Keratinocyte (primary cell): ENCODE measurements around the gene PFDN4. TPM values are rescaled to one million over a fixed set of nuclear protein-coding genes. Genes with fewer than 3 reads are reported as not detected.

Source experiments
- DNase-seq: peaks from one replicate; pipeline ENCODE4 v3.0.0-alpha.2; 2011; ENCODE audit warnings: low read depth, missing footprints, low spot score
- FAIRE-seq: peaks from 2 replicates; lab custom pipeline; 2011; peaks lifted over from hg19 to GRCh38; lab: Jason Lieb, UNC
- H2AFZ ChIP-seq: 2 replicates; pipeline ENCODE4 v1.6.0; 2012; ENCODE audit warnings: low read length, control low read depth, inconsistent platforms; ENCODE audit not compliant: control insufficient read depth
- H3K27ac ChIP-seq: 2 replicates; pipeline ENCODE4 v1.5.1; 2011; ENCODE audit warnings: low read length; ENCODE audit not compliant: control insufficient read depth, insufficient read depth
- H3K27me3 ChIP-seq: 3 replicates; pipeline ENCODE4 v1.6.0; 2011; ENCODE audit warnings: low read length; ENCODE audit not compliant: control insufficient read depth, insufficient read depth; ENCODE audit errors: extremely low read depth
- H3K36me3 ChIP-seq, 2 experiments: 2 replicates in 1 of 2; 3 replicates in 1 of 2; pipeline ENCODE4 v1.5.1; 2011; ENCODE audit warnings: low read length in 2 of 2, mild to moderate bottlenecking in 1 of 2; ENCODE audit not compliant: control insufficient read depth in 2 of 2, insufficient read depth in 2 of 2; ENCODE audit errors: extremely low read depth in 1 of 2
- H3K4me1 ChIP-seq: 3 replicates; pipeline ENCODE4 v1.5.1; 2011; ENCODE audit warnings: low read length; ENCODE audit not compliant: control insufficient read depth, insufficient read depth; ENCODE audit errors: extremely low read depth
- H3K4me2 ChIP-seq: 3 replicates; pipeline ENCODE4 v1.6.0; 2011; ENCODE audit warnings: low read depth, low read length; ENCODE audit not compliant: control insufficient read depth, insufficient read depth; ENCODE audit errors: extremely low read depth
- H3K4me3 ChIP-seq, 3 experiments: fragments of 200-600 bp in 1 of 3; sonication (generic) in 1 of 3; 2 replicates in 2 of 3; 3 replicates in 1 of 3; pipeline ENCODE4 v1.5.1; 2011 to 2016; ENCODE audit warnings: low read length in 3 of 3, mild to moderate bottlenecking in 3 of 3, control low read depth in 2 of 3, inconsistent platforms in 1 of 3, low read depth in 1 of 3, mixed read lengths in 1 of 3, mixed run types in 1 of 3, moderate library complexity in 1 of 3; ENCODE audit not compliant: control insufficient read depth in 2 of 3, insufficient read depth in 2 of 3; ENCODE audit errors: extremely low read depth in 1 of 3
- H3K79me2 ChIP-seq: 2 replicates; pipeline ENCODE4 v1.6.0; 2012; ENCODE audit warnings: low read length; ENCODE audit not compliant: control insufficient read depth, insufficient read depth
- H3K9ac ChIP-seq: 3 replicates; pipeline ENCODE4 v1.6.0; 2011; ENCODE audit warnings: low read length; ENCODE audit not compliant: control insufficient read depth, insufficient read depth; ENCODE audit errors: extremely low read depth
- H3K9me1 ChIP-seq: 3 replicates; pipeline ENCODE4 v1.6.0; 2011; ENCODE audit warnings: low read length; ENCODE audit not compliant: control insufficient read depth, insufficient read depth; ENCODE audit errors: extremely low read depth
- H3K9me3 ChIP-seq: 2 replicates; pipeline ENCODE4 v1.5.1; 2012; ENCODE audit warnings: low read depth, low read length; ENCODE audit not compliant: control insufficient read depth
- H4K20me1 ChIP-seq: 3 replicates; pipeline ENCODE4 v1.6.0; 2011; ENCODE audit warnings: low read length; ENCODE audit not compliant: control insufficient read depth, insufficient read depth; ENCODE audit errors: extremely low read depth
- CTCF ChIP-seq, 3 experiments: IDR thresholded peaks in 1 of 3; conservative IDR thresholded peaks in 1 of 3; optimal IDR thresholded peaks in 1 of 3; 2 replicates in 2 of 3; 3 replicates in 1 of 3; pipeline versions ENCODE3 to v1.5.1; 2011; ENCODE audit warnings: low read length in 3 of 3, mild to moderate bottlenecking in 3 of 3, moderate library complexity in 2 of 3, control low read depth in 1 of 3, inconsistent platforms in 1 of 3; ENCODE audit not compliant: insufficient read depth in 2 of 3; ENCODE audit errors: extremely low read depth in 1 of 3
- EZH2 ChIP-seq: IDR thresholded peaks from one replicate; pipeline ENCODE4 v1.6.1; 2012; ENCODE audit warnings: inconsistent platforms, mild to moderate bottlenecking, low read length, moderate library complexity
- dilution Hi-C: fragments of 300-500 bp; cut with MboI; formaldehyde crosslinking; loops from one replicate; pipeline ENCODE4 v1.7.0; 2020; ENCODE audit warnings: low sequenced_read_pairs; ENCODE audit not compliant: extremely low pct_ligation_motif_present
- polyA plus RNA-seq, 5 experiments: library from polyadenylated mRNA; depleted of rRNA in 3 of 5; stranded (reverse) in 3 of 5; stranded (forward) in 1 of 5; unstranded in 1 of 5; fragments of >200 nt; gene quantifications; 1 replicate in 1 of 5; 2 replicates in 3 of 5; 3 replicates in 1 of 5; pipeline versions ENCODE4 v1.2.1 to v1.2.3, GENCODE V29; 2011 to 2012; ENCODE audit warnings: missing spikeins in 2 of 5, low read depth in 1 of 5, low replicate concordance in 1 of 5

The PFDN4 gene
- polyA plus RNA-seq, 1 donor (not counting 4 experiments of a cell fraction or from before 2014, with no cell fraction given) = 65.7 TPM

DNA sequence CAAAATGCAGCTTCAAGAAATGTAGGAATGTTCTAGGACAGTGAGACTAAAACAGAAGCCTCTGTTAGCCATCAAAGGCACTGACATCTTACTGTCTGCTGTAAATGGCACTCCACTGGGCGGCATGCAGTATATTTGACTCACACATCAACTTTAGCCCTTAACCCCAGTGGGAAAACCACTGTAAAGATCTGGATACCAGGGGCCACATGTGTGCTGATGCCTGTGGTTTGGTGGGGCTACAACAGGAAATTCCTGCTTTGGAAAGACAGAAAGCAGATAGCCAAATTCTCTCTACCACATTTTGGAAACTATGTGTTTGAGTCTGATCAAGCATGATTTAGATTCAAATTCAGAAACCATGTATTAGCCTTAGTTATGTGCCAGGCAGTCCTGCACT, 4.3 kb downstream of the PFDN4 start:
- H2AFZ ChIP-seq = no peak overlapping the region
- TF ChIP-seq EZH2 = no peak
- TF ChIP-seq CTCF (optimal IDR thresholded peaks at IDR 0.05 in 1 of 3, IDR thresholded peaks at IDR 0.05 in 1 of 3, conservative IDR thresholded peaks at IDR 0.05 in 1 of 3; ENCODE audit: extremely low read depth in 1 of 3, insufficient read depth in 2 of 3, low read length in 3 of 3) = no peak
- H3K36me3 ChIP-seq = peaks cover 3 to 20% of the 10 kb centered on the region in 2 experiments
- no peaks in the 10 kb centered on the region for H3K9me1 ChIP-seq
- peaks cover 14% of the 10 kb centered on the region for H3K4me1 ChIP-seq
- H3K9me3 ChIP-seq = no peaks in the 10 kb centered on the region
- dilution Hi-C loops = loop anchor here (10.0 kb wide), 1 partner anchor 453 kb away; no protein-coding TSS in a partner anchor
- H3K4me3 ChIP-seq = no peak overlapping the region
- H3K4me2 ChIP-seq = no peak overlapping the region
- H3K27ac ChIP-seq = no peak overlapping the region
- DNase-seq (no peak), FAIRE-seq (no peak)
- peaks cover 2% of the 10 kb centered on the region for H4K20me1 ChIP-seq
- H3K9ac ChIP-seq = no peak overlapping the region
- H3K79me2 ChIP-seq = peaks cover 62% of the 10 kb centered on the region
- no peaks in the 10 kb centered on the region for H3K27me3 ChIP-seq

DNA sequence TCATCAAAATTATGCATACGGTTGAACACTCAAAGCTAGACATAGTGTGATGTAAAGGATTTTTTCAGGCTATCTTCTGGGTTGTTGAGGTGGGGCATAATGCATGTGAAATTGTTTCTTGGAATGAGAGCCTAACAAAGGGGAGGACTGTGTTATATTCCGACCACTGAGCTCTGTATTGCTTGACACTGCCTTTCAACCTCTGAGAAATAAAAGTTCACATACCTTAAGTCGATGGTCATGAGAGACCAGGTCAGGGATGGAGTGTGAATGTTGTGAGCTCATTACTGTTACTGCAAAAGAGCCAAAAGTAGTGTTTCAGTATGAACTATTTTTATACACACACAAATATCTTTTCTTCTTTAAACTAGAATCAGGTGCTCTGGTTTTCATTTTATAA, 5.0 kb downstream of the PFDN4 start:
- H3K4me1 ChIP-seq = peaks cover 14% of the 10 kb centered on the region
- peaks cover 62% of the 10 kb centered on the region for H3K79me2 ChIP-seq
- no peaks in the 10 kb centered on the region for H3K9me3 ChIP-seq
- H3K4me3 ChIP-seq = no peak overlapping the region
- H3K4me2 ChIP-seq = no peak overlapping the region
- H2AFZ ChIP-seq = no peak overlapping the region
- TF ChIP-seq EZH2 = no peak
- TF ChIP-seq CTCF (optimal IDR thresholded peaks at IDR 0.05 in 1 of 3, IDR thresholded peaks at IDR 0.05 in 1 of 3, conservative IDR thresholded peaks at IDR 0.05 in 1 of 3; ENCODE audit: extremely low read depth in 1 of 3, insufficient read depth in 2 of 3, low read length in 3 of 3) = no peak
- dilution Hi-C loops = loop anchor here (10.0 kb wide), 1 partner anchor 452 kb away; no protein-coding TSS in a partner anchor
- H3K9me1 ChIP-seq = no peaks in the 10 kb centered on the region
- no peak for DNase-seq
- peaks cover 2% of the 10 kb centered on the region for H4K20me1 ChIP-seq
- H3K27me3 ChIP-seq = no peaks in the 10 kb centered on the region
- no peak overlapping the region for H3K9ac ChIP-seq
- no peak for FAIRE-seq
- H3K27ac ChIP-seq = no peak overlapping the region
- peaks cover 5 to 20% of the 10 kb centered on the region in 2 experiments for H3K36me3 ChIP-seq
